NCI-H1436 treated with DMSO at 0.1 percent for 48 hours (cell line): Measurements from ENCODE around the gene NOS1.
A peak's percentile ranks its signal among the peaks of the same experiment; 100 is the strongest.
"Not testable (repeated sequence)": the region's sequence is repeated elsewhere in the genome, so short reads cannot be mapped to it uniquely, and the experiment has no call there.

ENCODE experiments used
- DNase-seq: peaks from one replicate; lab custom pipeline; 2025; lab: John Stamatoyannopoulos, UW

The NOS1 gene

DNA sequence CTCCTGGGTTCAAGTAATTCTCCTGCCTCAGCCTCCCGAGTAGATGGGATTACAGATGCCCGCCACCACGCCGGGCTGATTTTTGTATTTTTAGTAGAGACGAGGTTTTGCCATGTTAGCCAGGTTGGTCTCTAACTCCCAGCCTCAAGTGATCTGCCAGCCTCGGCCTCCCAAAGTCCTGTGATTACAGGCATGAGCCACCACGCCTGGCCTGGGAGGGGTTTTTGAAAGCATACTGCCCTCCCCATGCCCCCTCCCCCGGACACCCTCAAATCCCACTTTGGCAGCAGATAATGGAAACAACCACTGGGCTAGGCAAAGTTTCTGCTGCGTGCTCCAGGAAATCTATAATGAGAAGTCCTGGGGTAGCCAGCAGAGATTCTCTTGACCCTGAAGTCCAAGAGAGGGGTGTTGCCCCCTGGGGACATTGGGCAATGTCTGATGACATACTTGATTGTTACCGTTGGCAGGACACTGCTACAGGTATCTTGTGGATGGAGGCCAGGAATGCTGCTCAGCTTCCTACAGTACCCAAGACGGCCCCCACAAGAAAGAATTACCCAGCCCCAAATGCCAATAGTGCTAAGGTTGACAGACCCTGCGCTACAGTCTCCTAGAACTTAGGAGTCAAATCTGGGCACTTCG lies 152.5 kb downstream of the NOS1 start:
- DNase-seq, result no peak

DNA sequence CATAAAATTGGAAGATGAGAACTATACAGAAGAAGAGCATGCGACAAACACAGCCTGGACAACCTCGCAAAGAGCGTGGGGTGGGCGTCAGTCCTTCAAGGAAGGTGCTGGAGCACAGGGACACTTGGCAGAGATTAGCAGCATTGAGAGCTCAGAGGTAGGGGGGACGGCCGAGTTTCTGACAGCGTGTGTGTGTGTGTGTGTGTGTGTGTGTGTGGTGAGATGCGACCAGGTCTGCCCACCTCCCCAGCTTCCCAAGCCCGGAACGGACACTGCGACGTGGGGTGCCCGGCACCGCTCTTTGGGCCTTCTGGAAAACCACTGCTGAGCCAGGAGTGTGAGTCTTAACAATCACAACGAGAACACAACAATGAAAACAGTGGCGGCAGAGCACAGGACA lies 153.2 kb downstream of the NOS1 start:
- no peak for DNase-seq

DNA sequence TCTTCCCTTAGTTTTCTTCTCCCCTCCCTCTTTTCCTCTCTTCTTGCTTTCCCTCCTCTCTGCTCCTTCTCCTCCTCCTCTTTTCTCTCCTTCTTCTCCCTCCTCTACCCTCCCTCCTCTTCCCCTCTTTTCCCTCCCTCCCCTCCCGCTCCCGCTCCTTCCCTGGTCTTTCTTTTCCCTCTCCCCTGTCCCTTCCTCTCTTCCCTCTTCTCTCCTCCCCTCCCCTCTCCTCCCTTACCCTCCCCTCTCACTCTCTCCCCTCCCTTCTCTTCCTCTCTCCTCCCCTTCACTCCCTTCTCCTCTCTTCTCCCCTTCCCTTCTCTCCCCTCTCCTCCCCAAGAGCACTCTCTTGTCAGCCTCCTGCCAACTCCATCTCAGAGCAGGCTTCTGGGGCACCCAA lies 153.8 kb downstream of the NOS1 start:
- DNase-seq, result no peak

DNA sequence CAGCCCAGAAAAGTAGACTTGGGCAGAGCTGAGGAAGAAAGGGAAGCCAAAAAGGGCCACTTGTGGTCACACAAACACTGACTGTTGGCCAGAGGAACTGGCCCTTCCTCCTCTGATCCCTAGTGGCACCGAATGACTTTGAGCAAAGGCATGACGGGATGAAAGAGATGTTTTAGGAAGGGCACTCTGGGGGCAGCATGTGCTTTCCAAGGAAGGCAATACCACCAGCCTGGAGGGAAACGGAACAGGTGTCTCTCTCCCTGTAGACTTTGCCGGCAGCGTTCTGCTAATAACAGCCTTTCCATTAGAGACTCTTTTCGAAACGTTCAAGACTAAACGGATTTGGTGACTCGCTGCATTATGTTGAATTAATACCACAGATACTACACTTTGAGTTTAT lies 158.9 kb downstream of the NOS1 start:
- no peak for DNase-seq

DNA sequence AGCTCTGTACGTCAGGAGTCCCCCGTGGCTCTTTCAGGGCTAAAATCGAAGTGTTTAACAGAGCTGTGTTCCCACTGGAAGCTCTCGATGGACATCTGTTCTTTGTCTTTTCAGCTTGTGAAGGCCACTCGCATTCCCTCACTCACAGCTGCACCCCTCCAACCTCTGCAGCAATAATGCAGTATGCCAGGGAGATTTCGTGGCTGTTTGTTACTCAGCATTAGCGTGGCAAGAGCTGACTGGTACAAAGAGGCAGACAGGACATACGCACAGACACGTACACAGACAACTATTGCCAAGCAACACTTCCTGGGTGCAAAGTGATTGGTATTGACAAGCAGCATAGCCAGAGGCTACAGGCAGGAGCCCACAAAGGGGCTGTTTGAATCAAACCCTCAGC lies 159.4 kb downstream of the NOS1 start:
- DNase-seq, result no peak

DNA sequence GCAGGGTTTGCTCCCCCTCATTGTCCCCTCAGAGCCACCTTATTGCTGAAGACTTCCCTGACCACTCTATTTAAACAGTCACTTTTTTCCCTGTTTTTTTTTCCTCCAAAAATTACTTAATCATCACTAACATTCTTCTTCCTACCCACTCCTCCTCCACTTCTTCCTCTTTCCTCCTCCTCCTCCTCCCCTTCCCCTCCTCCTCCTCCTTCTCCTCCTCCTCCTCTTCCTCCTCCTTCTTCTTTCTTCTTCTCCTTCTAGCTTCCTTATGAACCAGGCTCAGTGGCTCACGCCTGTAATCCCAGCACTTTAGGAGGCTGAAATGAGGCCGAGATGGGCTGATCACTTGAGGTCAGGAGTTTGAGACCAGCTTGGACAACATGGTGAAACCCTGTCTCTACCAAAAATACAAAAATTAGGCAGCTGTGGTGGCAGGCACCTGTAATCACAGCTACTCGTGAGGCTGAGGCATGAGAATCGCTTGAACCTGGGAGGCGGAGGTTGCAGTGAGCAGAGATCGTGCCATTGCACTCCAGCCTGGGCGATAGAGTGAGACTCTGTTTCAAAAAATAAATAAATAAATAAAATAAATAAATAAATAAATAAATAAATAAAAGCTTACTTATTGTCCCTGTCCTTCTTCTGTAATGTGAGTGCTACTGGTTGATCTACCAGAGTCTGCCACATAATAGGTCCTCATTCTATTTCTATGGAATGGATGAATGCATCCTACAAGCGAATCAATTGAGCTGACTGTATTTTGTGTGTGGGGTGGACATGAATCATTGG lies 161.3 kb downstream of the NOS1 start:
- not testable (repeated sequence) for DNase-seq

DNA sequence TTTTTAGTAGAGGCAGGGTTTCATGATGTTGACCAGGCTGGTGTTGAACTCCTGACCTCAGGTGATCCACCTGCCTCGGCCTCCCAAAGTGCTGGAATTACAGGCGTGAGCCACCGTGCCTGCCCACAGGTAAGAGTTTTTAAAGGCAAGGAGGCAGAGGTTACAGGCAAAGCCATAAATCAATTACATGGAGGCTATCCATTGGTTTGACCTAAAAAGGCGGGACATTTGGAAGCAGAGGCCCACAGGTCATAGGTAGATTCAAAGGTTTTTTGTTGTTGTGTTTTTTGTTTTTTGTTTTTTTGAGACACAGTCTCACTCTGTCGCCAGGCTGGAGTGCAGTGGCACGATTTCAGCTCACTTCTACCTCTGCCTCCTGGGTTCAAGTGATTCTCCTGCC lies 165.1 kb downstream of the NOS1 start:
- not testable (repeated sequence) for DNase-seq

DNA sequence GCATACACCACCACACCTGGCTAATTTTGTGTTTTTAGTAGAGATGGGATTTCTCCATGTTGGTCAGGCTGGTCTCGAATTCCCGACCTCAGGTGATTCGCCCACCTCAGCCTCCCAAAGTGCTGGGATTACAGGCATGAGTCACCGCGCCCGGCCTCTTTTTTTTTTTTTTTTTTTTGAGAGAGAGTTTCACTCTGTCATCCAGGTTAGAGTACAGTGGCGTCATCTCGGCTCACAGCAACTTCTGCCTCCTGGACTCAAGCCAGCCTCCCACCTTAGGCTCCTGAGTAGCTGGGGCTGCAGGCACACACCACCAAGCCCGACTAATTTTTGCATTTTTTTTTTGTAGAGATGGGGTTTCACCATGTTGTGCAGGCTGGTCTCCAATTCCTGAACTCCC lies 166.4 kb downstream of the NOS1 start:
- not testable (repeated sequence) for DNase-seq

DNA sequence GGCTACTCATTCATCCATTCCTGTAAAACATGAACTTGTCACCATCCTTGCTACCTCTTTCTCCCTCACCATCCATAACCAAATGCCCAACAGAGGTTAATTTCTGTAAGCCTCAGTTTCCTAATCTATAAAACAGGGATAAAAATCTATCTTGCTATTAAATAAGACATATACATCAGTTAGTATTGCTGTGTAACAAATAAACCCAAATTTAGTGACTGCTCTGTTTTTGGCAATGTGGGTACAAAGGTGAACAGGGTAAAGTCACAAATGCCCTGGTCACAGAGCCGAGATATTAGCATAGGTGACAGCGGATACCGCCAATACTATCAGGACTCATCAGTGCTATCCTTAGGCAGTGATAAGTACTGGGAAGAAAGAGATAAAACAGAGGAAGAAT lies 167.5 kb downstream of the NOS1 start:
- DNase-seq, result no peak

DNA sequence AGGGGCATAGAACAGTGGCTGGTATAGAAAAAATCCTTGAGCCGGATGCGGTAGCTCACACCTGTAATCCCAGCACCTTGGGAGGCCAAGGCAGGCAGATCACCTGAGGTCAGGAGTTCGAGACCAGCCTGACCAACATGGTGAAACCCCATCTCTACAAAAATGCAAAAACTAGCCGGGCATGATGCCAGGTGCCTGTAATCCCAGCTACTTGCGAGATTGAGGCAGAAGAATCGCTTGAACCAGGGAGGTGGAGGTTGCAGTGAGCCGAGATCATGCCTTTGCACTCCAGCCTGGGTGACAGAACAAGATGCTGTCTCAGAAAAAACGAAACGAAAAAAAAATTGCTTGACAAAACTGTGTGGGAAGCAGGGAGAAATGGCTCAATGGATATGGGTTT lies 168.8 kb downstream of the NOS1 start:
- DNase-seq, result not testable (repeated sequence)

DNA sequence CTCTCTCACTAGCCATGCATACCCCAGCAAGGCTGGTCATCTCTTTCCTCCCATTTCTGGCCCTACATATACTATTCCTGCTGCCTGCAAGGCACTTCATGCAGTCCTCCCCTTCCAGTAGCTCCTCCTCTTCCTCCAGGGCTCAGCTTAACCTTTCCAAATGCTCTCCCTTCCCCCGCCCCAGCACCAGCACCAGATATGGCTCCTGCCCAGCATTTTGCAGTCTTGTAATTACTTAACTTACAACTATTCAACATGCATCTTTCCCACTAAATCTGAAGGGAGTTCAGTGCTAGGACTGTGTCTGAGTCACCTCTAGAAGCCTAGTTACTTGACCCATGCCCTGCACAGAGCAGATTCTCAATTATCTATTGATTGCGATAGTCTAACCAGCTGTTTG lies 169.4 kb downstream of the NOS1 start:
- DNase-seq, result no peak

DNA sequence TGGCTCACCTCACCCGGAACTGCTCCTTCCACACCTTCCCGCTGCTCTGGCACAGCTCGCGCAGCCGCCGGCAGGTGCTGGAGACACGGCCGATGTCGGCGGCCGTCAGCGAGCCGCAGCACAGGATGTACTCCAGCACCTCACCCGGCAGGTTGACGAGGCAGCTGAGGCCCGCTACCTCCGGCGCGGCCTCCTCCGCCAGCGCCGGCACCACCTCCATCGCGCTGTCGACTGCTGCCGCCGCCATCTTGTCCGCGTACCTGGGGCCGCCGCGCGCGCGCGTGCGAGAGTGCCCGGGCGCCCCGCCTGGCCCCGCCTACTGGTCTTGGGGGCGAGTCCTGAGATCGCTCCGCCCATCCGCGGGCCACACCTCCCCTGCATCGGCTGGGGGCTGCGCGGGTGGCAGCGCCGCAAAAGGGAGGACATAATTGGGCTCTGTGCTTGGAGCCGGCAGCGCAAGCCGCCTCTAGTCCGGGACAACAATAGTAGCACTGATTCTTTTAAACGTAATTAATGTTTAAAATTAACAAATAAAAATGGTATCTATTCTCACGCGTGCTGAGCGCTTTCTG lies 171.1 kb downstream of the NOS1 start, which contains the start of gene FBXO21:
TSS of gene FBXO21 (minus strand) at position 261 of the 572 bp plus-strand sequence. CDS start at position 247, 14 bp downstream.
- DNase-seq, result peak; percentile 47

DNA sequence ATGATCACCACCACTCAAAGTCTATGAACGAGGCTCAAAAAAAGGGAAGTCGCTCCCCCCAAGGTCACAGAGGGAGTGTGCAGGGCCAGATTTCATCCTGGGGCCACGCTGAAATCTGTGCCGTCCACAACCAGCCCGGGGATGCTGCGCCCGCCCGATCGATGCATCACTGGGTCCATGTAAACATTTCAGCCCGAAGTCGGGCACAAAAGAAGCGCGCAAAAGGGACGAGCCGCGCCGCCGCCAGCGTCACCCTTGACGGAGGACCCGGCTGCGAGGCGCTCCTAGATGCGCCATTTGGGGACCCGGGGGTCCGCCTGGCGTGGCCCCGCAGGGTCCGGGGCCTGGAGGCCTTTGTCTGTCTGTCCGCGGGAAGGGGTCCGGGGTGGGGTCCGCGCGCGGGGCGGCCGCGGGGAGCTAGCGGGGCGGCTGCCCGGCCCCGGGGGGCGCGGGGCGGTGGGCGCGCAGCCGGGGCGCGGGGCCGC lies 171.7 kb downstream of the NOS1 start:
- DNase-seq, result no peak

DNA sequence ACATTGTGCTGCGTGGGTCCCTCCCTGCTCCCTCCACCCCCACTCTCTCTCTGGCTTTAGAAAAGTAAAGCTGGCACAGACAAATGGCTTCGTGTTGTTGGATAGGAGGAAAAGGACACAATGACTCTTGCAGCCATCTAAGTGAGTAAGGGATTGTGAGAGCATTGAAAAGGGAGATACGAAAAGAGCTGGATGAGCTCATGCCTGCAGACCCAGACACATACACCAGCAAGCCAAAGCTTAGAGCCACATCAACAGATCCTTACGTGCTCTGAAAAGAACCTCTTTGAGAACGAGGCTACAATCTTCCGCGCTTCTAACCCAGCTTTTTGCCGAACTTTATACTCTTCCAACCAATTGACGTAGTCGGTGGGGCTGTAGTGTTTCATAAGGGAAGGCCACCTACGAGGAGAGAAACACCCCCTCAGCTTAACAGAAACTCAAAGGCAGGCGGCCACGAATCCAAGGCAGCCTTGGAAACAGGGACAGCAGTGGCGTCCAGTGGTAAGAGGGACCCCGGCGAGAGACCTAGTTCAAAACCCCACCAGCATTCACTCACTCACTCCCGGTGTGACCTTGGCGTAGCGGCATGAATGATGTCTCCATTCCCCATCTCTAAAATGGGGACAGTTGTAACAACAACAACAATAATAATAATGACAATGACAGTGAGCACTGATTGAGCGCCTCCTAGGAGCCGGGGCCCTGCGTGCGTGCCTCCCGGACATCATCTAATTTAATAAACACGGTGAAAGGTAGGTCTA lies 172.3 kb downstream of the NOS1 start:
- no peak for DNase-seq

DNA sequence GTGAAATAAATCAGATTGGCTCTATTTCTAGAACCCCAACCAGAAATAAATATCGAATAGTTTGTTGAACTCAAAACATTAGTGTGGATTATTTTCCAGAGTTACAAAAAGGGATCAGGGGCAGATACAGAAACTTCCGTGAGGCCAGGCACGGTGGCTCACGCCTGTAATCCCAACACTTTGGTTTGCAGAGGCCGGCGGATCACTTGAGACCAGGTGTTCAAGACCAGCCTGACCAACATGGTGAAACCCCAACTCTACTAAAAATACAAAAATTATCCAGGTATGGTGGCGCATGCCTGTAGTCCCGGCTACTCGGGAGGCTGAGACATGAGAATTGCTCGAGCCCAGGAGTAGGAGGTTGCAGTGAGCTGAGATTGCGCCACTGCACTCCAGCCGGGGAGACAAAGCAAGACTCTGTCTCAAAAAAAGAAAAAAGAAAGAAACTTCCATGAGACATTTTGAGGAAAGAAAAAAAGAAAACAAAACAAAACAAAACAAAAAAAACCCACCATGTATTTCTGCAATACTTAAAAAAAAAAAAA lies 173.2 kb downstream of the NOS1 start:
- DNase-seq, result no peak

DNA sequence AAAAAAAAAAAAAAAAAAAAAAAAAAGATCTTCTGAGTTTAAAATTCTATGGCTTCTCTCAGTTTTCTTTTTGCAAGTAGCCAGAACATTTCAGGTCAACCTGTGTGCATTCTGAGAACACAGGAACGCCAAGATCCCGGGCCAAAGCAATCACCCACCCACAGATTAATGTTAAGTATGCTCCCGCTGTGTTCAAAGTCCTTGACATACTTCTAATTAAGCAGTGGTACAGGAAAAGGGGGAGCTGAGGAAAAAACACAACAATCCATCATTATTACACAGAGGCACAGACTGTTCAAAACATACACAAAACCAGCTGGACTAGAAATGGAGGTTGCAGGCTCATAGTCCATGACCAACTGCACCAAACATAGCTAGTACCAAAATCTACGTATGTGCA lies 174.0 kb downstream of the NOS1 start:
- no peak for DNase-seq

DNA sequence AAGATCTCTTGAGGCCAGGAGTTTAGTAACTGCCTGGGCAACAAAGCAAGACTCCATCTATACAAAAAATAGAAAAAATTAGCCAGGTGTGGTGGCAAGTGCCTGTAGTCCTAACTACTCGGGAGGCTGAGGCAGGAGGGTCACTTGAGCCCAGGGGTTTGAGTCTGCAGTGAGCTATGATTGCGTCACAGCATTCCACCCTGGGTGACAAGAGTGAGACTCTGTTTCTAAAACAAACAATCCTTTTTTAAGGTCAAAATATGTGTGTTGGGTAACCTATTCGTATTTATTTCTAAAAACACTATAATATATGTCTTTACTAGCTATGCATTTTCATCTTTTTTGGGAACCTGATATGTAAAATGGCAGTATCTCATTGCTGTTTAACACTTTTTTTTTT lies 178.6 kb downstream of the NOS1 start:
- no peak for DNase-seq

DNA sequence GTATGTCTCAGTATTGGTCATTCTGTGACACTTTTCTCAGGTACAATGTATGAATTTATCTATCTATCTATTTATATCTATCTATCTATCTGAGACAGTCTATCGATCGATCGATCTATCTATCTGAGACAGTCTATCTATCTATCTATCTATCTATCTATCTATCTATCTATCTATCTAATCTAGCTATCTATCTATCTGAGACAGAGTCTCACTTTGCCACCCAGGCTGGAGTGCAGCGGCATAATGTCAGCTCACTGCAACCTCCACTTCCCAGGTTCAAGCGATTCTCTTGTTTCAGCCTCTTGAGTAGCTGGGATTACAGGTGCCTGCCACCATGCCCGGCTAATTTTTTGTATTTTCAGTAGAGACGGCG lies 180.0 kb downstream of the NOS1 start:
- not testable (repeated sequence) for DNase-seq

DNA sequence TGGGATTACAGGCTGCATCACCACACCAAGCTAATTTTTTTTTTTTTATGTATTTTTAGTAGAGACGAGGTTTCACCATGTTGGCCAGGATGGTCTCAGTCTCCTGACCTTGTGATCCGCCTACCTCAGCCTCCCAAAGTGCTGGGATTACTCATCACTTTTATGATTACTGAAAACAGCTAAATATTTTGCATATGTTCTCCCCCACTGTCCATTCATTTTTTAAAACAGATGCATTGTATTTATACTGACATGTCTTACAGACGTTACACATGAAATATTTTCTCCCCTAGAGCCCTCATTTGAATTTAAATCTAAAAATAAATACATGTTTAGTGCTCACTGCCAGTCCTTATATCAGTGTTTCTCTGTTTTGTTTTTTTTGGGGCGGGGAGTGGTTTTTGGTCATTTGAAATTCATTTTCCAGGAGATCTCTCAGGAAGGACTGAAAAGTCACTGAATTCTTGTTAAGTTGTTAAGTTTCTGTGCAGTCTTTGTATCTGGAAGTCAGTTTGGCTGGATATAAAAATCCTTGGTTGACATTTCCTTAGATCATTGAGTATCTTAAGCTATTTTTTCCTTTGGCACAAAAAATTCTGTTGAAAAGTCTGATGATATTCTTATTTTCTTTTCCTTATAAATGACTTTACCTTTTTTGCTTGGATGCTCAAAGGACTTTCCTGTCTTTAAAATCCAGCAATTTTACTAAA lies 180.5 kb downstream of the NOS1 start:
- no peak for DNase-seq

DNA sequence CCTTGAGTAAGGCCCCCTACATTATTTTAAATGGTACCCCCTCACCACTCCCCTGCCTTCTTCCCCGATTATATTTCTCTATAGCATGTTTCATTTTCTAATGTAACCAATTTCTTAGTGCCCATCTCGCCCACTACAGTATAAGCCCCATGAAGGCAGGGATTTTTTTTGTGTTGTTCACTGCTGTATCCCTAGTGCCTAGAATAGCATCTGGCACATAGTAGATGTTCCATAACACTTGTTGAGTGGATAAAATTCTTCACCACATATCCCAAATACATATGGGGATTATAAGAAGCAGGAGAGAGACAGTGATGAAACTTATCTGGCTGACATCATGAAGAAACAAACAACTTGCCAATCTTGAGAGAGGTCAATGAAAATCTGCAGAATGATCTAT lies 182.7 kb downstream of the NOS1 start:
- no peak for DNase-seq

DNA sequence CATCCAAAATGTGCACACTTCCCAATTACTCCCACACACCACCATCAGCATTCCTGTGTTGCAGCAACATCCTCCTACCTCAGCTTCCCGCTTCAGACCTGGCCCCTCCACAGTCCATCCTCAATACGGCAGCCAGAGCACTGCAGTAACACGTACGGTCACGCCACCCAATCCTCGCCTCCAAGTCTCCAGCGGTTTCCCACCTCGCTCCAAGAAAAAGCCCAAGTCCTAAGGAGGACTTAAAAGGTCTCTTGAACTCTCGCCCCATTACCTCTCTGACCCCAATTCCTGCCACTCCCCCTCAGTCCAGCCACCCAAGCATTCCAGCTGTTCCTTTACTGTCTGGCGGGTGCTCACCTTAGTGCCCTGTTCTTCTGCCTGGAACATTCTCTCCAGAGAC lies 183.1 kb downstream of the NOS1 start:
- no peak for DNase-seq

DNA sequence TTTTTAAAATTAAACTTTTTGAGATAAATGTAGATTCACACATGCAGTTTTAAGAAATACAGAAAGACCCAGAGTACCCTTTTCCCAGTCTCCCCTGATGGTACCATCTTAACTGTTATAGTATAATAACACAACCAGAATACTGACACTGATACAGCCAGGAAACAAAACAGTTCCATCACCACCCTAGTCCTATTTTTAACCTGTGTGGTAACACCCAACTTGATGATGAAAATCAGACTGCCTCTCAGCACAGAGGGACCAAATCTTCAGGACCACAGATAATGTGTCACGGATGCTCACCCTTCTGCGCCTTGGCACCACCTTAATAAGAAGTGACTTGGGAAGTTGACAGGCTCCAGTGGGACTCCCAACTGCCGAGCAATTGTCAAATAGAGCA lies 189.3 kb downstream of the NOS1 start:
- no peak for DNase-seq
